ENCODE data around the gene PDP2.
A peak's percentile ranks its signal among the peaks of the same experiment; 100 is the strongest.

Gene PDP2

GRCh38 chr16:66905633-66906539, 25.6 kb downstream of the PDP2 start:
- peak; percentile 36 to 38 for DNase-seq

- no peak for DNase-seq
Observed at GRCh38 chr16:66906916-66907836, 26.9 kb downstream of the PDP2 start.

GRCh38 chr16:66908116-66908515, 27.8 kb downstream of the PDP2 start:
- no peak for DNase-seq

- no peak for DNase-seq
Observed at GRCh38 chr16:66908762-66909559, 28.6 kb downstream of the PDP2 start.

- DNase-seq = no peak
Observed at GRCh38 chr16:66910175-66910940, 30.0 kb downstream of the PDP2 start.

- DNase-seq = no peak
Observed at GRCh38 chr16:66911112-66911511, 30.8 kb downstream of the PDP2 start.

GRCh38 chr16:66911801-66912200, 31.5 kb downstream of the PDP2 start:
- no peak for DNase-seq

- no peak for DNase-seq
Observed at GRCh38 chr16:66913081-66913480, 32.8 kb downstream of the PDP2 start.

GRCh38 chr16:66913711-66914110, 33.4 kb downstream of the PDP2 start:
- DNase-seq = no peak

- no peak for DNase-seq
Observed at GRCh38 chr16:66914541-66914940, 34.2 kb downstream of the PDP2 start.

GRCh38 chr16:66915041-66915440, 34.7 kb downstream of the PDP2 start:
- DNase-seq = no peak

- no peak for DNase-seq
Observed at GRCh38 chr16:66916518-66916917, 36.2 kb downstream of the PDP2 start.

GRCh38 chr16:66917741-66918140, 37.4 kb downstream of the PDP2 start:
- no peak for DNase-seq

- no peak for DNase-seq
Observed at GRCh38 chr16:66918355-66918754, 38.0 kb downstream of the PDP2 start.

- no peak for DNase-seq
Observed at GRCh38 chr16:66918803-66919568, 38.7 kb downstream of the PDP2 start, which contains the start of gene CDH16. Gene CDH16 (minus strand): TSS chr16:66918885. CDS start chr16:66918065, 820 bp downstream.

GRCh38 chr16:66919569-66920298, 39.4 kb downstream of the PDP2 start:
- no peak for DNase-seq

GRCh38 chr16:66920299-66920590, 39.9 kb downstream of the PDP2 start:
- DNase-seq = no peak

- DNase-seq = no peak
Observed at GRCh38 chr16:66920924-66921680, 40.8 kb downstream of the PDP2 start.

GRCh38 chr16:66921729-66922450, 41.6 kb downstream of the PDP2 start:
- DNase-seq = no peak

All from CD4-positive, alpha-beta T cell treated with Interleukin-4 for 1 hour (primary cell).